GM21723 (cell line): ENCODE results near the gene VILL.

Experiments
- ATAC-seq: cut with Tn5 transposase; IDR thresholded peaks from one replicate; pipeline ENCODE4 v1.9.1; 2021; ENCODE audit warnings: mild to moderate bottlenecking, moderate library complexity; ENCODE audit not compliant: unreplicated experiment

Gene VILL

GRCh38 chr3:37999836-38000235, 9.2 kb downstream of the VILL start:
- no peak for ATAC-seq

GRCh38 chr3:38000242-38000916, 9.8 kb downstream of the VILL start:
- ATAC-seq = no peak

- ATAC-seq = no peak
Observed at GRCh38 chr3:38000965-38001455, 10.4 kb downstream of the VILL start.

GRCh38 chr3:38001456-38002081, 11.0 kb downstream of the VILL start:
- no peak for ATAC-seq

DNA sequence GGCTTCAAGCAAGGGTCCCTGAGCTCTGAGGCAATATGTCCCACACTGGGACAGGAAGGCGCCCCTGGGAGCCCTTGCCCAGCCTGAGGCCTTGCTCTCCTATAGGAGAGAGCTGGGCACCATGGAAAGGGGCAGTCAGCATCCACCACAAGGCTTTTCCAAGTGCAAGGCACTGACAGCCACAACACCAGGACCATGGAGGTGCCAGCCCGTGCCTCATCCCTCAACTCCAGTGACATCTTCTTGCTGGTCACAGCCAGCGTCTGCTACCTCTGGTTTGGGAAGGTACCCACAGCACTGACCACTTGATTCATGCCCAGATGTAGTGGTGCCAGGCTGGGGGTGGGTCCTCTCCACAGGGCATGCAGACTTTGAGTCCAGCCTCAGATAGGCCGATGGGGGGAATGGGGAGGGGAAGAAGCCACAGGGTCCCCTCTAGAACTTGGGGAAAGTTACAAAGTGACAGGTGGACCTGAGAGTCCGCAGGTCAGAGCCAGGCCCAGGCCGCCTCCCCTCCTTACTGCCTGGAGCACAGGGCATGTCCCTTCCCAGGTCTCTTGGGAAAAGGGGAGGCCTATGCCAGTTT, 11.8 kb downstream of the VILL start:
- ATAC-seq = no peak

DNA sequence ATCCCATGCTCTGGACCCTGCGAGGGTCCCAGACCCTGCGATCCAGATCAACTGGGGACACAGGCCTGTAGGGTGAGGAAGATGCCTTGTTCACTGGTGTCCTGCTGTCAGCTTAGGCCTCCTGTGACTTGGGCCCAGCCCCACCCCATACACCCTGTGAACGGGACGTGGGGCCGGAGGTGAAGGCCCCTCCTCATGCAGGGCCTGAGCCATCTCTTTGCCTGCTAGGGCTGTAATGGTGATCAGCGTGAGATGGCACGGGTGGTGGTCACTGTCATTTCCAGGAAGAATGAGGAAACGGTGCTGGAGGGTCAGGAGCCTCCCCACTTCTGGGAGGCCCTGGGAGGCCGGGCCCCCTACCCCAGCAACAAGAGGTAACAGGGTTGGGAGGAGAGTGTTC, 12.4 kb downstream of the VILL start:
- ATAC-seq = no peak

DNA sequence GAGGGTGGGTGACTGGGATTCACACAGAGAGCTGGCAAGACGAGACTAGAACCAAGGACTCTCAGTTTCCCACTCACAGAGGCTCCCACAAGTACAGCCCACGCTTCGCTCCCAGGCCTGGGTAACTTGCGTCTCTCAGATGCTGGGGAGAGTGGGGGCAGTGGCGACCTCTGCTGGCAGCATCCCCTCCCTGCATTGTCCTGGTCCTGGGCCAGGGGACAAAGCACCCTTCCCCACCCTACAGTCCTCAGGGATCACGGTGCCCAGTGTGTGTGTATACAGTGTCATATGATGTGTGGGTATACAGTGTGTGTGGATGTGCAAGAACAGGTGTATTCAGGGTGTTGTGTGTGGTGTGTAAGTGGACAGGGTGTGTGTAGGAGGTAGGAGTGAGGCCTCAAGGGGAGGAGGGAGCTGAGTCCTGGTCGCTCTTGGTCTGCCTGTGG, 12.8 kb downstream of the VILL start:
- peak; percentile 31 for ATAC-seq

DNA sequence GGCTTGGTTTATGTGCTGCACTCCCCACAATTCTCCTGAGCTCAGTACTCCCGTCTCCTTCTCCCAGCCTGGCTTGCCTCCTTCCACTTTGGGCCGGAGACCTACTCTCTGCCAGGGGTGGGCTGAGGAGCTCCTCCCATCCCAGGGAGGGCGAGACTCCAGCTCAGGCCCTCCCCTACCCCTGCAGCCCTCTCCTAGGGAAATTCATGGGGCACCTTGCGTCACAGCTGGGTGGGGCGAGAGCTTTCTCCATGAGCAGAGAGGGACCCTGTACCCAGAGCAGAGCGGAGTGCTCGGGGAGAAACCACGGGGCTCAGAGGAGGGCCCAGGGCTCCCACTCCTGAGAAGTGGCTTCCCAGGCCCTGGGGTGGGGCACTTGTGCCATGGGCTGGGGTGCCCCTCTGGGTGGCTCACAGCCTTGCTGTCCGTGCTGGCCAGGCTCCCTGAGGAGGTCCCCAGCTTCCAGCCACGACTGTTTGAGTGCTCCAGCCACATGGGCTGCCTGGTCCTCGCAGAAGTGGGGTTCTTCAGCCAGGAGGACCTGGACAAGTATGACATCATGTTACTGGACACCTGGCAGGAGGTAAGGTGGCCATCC, 13.3 kb downstream of the VILL start:
- no peak for ATAC-seq

DNA sequence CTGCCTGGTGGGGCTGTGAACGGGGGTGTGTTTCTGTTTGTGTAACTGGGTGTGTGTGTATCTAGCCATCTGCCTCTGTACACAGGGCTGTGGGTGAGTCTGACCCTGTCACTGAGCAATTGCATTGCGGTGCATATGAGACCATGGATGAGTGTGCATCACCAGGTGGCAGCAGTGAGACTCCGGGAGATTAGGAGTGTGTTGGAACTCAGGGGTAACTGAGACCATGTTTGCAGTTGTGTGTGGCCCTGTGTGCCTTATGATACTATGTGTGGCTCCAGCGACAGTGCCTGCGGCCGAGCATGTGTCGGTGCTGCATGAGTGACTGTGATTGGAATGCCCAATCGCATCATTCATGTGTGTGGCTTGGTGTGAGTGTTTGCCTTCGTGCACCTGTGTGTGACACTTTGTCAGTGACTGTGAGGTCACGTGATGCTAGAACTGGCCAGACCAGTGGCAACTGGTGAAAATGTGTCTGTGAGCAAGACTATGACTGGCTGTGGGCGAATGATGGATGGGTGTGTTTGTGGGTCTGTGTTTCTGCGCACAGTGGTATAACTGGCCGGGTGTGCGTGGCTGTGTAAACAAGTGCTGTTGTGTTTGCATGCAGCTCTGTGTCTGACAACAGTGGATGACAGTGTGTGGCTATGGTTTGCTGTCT, 14.0 kb downstream of the VILL start:
- ATAC-seq = peak; percentile 50

GRCh38 chr3:38005076-38006020, 14.8 kb downstream of the VILL start:
- no peak for ATAC-seq

- no peak for ATAC-seq
Observed at GRCh38 chr3:38006031-38006430, 15.4 kb downstream of the VILL start.

DNA sequence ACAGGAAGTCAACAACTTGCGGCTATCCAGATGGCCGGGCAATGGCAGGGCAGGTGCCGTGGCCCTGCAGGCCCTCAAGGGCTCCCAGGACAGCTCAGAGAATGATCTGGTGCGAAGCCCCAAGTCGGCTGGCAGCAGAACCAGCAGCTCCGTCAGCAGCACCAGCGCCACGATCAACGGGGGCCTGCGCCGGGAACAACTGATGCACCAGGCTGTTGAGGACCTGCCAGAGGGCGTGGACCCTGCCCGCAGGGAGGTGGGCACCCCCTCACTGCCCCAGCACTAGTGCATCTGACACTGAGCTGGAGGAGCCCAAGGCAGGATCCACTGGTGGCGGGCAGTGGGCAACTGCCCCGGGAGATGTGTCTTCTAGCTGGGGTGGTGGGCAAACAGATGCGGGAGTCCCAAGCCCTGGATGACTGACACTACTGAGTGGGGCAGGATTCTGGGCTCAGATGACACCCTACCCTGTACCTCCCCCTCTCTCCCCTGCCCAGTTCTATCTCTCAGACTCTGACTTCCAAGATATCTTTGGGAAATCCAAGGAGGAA, 15.9 kb downstream of the VILL start:
- no peak for ATAC-seq

DNA sequence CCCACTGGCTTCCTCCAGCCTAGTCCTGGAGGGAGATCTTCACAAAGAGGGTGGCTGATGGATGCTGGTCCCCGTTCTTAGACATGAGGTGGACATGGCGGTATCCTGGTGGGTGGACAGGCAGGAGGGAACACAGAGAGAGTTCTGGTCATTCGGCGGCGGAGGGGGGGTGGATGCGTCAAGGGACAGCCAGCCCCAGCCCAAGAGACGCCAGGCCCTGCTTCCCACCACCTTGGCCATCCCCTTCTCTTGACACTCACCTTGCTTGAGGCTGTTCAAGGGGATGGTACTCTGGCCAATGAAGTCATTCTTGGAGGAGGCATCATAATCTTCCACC, 17.1 kb downstream of the VILL start:
- no peak for ATAC-seq

- no peak for ATAC-seq
Observed at GRCh38 chr3:38008191-38008701, 17.7 kb downstream of the VILL start.

- no peak for ATAC-seq
Observed at GRCh38 chr3:38008971-38009580, 18.5 kb downstream of the VILL start.

DNA sequence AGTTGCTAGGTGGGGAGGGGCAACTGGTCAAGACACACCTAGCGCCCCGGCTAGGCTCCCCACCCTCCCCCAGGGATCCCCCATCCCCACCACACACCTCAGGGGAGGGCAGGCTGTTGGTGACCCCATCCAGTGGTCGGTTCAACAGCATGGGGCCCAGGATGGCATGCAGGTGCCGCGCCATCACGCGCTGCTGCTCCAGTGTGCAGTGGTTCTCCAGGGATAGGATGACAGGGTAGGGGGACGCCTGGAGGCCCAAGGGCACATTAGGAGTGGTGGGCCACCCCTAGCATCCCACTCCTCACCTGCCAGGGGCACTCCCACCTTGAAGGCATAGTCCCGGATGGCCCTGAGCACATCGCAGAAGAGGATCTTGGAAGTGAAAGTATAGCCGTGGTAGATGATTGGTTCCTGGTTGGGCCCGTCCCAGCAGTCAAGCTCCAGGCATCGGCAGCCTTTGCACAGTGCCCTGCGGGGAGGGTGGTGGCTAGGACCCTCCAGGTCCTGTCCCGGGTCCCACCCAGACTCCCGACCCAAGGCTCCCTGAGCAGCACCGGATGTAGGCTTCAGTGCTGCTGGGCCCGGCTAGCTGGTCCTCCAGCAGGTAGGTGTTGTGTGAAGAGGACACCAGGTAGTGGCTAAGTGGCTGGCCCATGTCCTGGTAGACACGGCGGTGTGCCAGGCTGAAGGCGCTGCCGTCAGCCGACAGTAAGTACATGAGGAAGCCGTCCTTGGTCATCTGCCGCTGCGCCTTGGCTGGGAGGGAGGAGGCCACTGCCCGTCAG, 19.4 kb downstream of the VILL start:
- ATAC-seq = no peak

DNA sequence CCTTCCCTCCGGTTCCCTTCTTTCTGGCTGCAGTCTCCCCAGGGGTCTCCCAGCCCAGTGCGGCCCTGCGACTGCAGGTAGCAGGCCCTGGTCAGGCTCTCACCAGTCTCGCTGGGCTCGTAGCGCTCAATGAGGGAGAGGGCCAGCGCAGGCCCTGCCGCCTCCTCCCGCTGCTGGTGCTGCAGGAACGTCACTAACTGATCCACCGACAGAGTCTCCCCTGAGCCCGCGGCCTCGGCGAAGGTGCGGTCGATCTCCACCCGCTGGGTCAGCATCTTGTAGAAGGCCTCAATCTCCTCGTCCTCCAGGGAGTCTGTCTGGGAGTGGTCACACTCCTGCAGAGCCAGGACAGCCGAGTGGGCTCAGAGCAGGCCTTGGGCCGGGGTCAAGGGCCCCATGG, 20.5 kb downstream of the VILL start:
- no peak for ATAC-seq

- no peak for ATAC-seq
Observed at GRCh38 chr3:38015485-38015884, 24.9 kb downstream of the VILL start.

DNA sequence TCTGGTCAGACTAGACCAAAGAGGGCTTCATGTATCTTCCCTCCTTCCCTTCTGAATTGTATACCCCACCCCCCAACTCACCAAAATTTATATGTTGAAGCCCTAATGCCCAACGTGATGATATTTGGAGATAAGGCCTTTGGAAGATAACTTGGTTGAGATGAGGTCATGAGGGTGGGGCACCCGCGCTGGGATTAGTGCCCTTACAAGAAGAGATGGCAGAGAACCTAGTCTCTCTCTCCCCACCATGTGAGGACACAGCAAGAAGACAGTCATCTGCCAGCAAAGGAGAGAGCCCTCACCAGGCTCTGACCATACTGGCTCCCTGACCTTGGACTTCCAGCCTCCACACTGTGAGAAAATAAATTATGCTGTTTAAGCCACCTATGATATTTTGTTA, 25.4 kb downstream of the VILL start:
- no peak for ATAC-seq
